Activated CD4-positive, alpha-beta T cell treated with anti-CD3 and anti-CD28 coated beads for 24 hours (primary cell): ENCODE results near the gene CLCF1.
A peak's percentile ranks its signal among the peaks of the same experiment; 100 is the strongest.

Experiments
- DNase-seq, 2 donors: peaks; one replicate each; pipeline ENCODE4 v3.0.0-alpha.2; 2020; ENCODE audit warnings: low read depth in 2 of 2

The CLCF1 gene

GRCh38 chr11:67395555-67396258 is 22.3 kb upstream of the CLCF1 start:
- DNase-seq, result no peak

GRCh38 chr11:67393990-67394389 is 20.6 kb upstream of the CLCF1 start:
- no peak for DNase-seq

- DNase-seq, result no peak
Observed at GRCh38 chr11:67393437-67393836, 20.0 kb upstream of the CLCF1 start.

GRCh38 chr11:67392183-67392715 is 18.9 kb upstream of the CLCF1 start:
- DNase-seq, result no peak

- peak; percentile 88 to 91 for DNase-seq
Observed at GRCh38 chr11:67391304-67392182, 18.1 kb upstream of the CLCF1 start, which contains the start of gene RAD9A. RAD9A (plus strand) TSS chr11:67391986; CDS start chr11:67392045, 59 bp downstream.

GRCh38 chr11:67390947-67391303 is 17.5 kb upstream of the CLCF1 start:
- DNase-seq, result no peak

- no peak for DNase-seq
Observed at GRCh38 chr11:67389477-67389876, 16.1 kb upstream of the CLCF1 start.

- DNase-seq, result no peak
Observed at GRCh38 chr11:67387518-67387917, 14.1 kb upstream of the CLCF1 start.

GRCh38 chr11:67387069-67387468 is 13.7 kb upstream of the CLCF1 start:
- no peak for DNase-seq

- no peak for DNase-seq
Observed at GRCh38 chr11:67384851-67385366, 11.5 kb upstream of the CLCF1 start.

- peak; percentile 80 for DNase-seq
Observed at GRCh38 chr11:67382276-67383136, 9.1 kb upstream of the CLCF1 start.

GRCh38 chr11:67381244-67381972 is 8.0 kb upstream of the CLCF1 start:
- no peak for DNase-seq

GRCh38 chr11:67379061-67380058 is 6.0 kb upstream of the CLCF1 start:
- no peak for DNase-seq

GRCh38 chr11:67378544-67378943 is 5.1 kb upstream of the CLCF1 start:
- DNase-seq, result no peak

- no peak for DNase-seq
Observed at GRCh38 chr11:67376873-67377808, 3.7 kb upstream of the CLCF1 start.

- DNase-seq, result no peak
Observed at GRCh38 chr11:67376063-67376820, 2.8 kb upstream of the CLCF1 start.

GRCh38 chr11:67375320-67376055 is 2.1 kb upstream of the CLCF1 start:
- no peak for DNase-seq
